C1 segment of cervical spinal cord (tissue), 14 donors: ENCODE data around the gene PRKD1.
"Not testable (repeated sequence)": the region's sequence is repeated elsewhere in the genome, so short reads cannot be mapped to it uniquely, and the experiment has no call there.

Experiments used
- DNase-seq, 14 donors: peaks; one replicate each; lab custom pipeline; 2025; lab: John Stamatoyannopoulos, UW

PRKD1 gene

GRCh38 chr14:29900609-29901350 is 26.9 kb downstream of the PRKD1 start:
- no peak for DNase-seq

GRCh38 chr14:29898470-29898869 is 29.2 kb downstream of the PRKD1 start:
- no peak for DNase-seq

GRCh38 chr14:29897181-29897580 is 30.5 kb downstream of the PRKD1 start:
- DNase-seq, result no peak

- no peak for DNase-seq
Measured at GRCh38 chr14:29896354-29896821, 31.3 kb downstream of the PRKD1 start.

GRCh38 chr14:29895591-29896083 is 32.0 kb downstream of the PRKD1 start:
- no peak for DNase-seq

GRCh38 chr14:29893989-29894388 is 33.7 kb downstream of the PRKD1 start:
- no peak for DNase-seq

GRCh38 chr14:29892327-29892726 is 35.3 kb downstream of the PRKD1 start:
- DNase-seq, result no peak

- DNase-seq, result no peak
Measured at GRCh38 chr14:29885988-29886387, 41.7 kb downstream of the PRKD1 start.

- no peak for DNase-seq
Measured at GRCh38 chr14:29868000-29868399, 59.6 kb downstream of the PRKD1 start.

GRCh38 chr14:29865299-29865698 is 62.3 kb downstream of the PRKD1 start:
- DNase-seq, result no peak

GRCh38 chr14:29861996-29862395 is 65.7 kb downstream of the PRKD1 start:
- no peak for DNase-seq

GRCh38 chr14:29858299-29858698 is 69.3 kb downstream of the PRKD1 start:
- DNase-seq, result no peak

- DNase-seq, result no peak
Measured at GRCh38 chr14:29857551-29857950, 70.1 kb downstream of the PRKD1 start.

- no peak for DNase-seq
Measured at GRCh38 chr14:29856516-29856915, 71.1 kb downstream of the PRKD1 start.

- DNase-seq, result not testable (repeated sequence)
Measured at GRCh38 chr14:29853691-29854090, 74.0 kb downstream of the PRKD1 start.

GRCh38 chr14:29853272-29853671 is 74.4 kb downstream of the PRKD1 start:
- no peak for DNase-seq

- no peak for DNase-seq
Measured at GRCh38 chr14:29851397-29851796, 76.2 kb downstream of the PRKD1 start.

- DNase-seq, result no peak
Measured at GRCh38 chr14:29847056-29847380, 80.6 kb downstream of the PRKD1 start.

GRCh38 chr14:29846339-29847055 is 81.2 kb downstream of the PRKD1 start:
- no peak for DNase-seq

- DNase-seq, result no peak
Measured at GRCh38 chr14:29843981-29844380, 83.7 kb downstream of the PRKD1 start.

GRCh38 chr14:29842228-29842627 is 85.4 kb downstream of the PRKD1 start:
- no peak for DNase-seq

GRCh38 chr14:29840369-29840892 is 87.2 kb downstream of the PRKD1 start:
- not testable (repeated sequence) for DNase-seq

- DNase-seq, result not testable (repeated sequence)
Measured at GRCh38 chr14:29839691-29840090, 88.0 kb downstream of the PRKD1 start.
